ENCODE data around the gene GAB2.

DNA sequence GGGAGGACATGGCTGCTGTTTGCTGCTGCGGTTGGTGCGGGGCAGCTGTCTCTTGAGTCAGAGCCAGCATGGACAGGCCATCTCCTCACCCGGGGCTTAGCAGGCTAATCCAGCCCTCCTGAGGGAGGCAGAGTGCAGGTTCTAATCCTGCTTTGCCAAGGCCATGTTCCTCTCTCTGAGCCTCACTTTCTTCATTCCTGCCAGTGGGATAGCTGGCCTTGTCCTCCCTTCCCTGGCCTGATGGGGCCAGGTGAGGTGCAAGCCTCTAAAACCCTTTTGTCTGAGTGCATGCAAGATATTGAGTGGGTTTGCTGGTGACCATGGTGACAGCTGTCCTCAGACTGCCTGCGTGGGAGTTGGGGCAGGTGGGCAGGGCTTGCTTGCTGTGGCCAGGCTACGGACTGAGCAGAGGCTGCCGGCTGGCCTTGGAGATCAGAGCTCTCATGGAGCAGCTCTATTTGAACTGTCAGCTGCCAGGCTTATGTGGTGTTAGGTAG is 225.3 kb downstream of the GAB2 start:
- TF ChIP-seq, protein P1, sequence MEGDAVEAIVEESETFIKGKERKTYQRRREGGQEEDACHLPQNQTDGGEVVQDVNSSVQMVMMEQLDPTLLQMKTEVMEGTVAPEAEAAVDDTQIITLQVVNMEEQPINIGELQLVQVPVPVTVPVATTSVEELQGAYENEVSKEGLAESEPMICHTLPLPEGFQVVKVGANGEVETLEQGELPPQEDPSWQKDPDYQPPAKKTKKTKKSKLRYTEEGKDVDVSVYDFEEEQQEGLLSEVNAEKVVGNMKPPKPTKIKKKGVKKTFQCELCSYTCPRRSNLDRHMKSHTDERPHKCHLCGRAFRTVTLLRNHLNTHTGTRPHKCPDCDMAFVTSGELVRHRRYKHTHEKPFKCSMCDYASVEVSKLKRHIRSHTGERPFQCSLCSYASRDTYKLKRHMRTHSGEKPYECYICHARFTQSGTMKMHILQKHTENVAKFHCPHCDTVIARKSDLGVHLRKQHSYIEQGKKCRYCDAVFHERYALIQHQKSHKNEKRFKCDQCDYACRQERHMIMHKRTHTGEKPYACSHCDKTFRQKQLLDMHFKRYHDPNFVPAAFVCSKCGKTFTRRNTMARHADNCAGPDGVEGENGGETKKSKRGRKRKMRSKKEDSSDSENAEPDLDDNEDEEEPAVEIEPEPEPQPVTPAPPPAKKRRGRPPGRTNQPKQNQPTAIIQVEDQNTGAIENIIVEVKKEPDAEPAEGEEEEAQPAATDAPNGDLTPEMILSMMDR (CRISPR knock-in tag; IDR thresholded peaks at IDR 0.05), result no peak
- TF ChIP-seq, protein P2, sequence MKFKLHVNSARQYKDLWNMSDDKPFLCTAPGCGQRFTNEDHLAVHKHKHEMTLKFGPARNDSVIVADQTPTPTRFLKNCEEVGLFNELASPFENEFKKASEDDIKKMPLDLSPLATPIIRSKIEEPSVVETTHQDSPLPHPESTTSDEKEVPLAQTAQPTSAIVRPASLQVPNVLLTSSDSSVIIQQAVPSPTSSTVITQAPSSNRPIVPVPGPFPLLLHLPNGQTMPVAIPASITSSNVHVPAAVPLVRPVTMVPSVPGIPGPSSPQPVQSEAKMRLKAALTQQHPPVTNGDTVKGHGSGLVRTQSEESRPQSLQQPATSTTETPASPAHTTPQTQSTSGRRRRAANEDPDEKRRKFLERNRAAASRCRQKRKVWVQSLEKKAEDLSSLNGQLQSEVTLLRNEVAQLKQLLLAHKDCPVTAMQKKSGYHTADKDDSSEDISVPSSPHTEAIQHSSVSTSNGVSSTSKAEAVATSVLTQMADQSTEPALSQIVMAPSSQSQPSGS (CRISPR knock-in tag; IDR thresholded peaks at IDR 0.05), result no peak
- TF ChIP-seq, protein P3, sequence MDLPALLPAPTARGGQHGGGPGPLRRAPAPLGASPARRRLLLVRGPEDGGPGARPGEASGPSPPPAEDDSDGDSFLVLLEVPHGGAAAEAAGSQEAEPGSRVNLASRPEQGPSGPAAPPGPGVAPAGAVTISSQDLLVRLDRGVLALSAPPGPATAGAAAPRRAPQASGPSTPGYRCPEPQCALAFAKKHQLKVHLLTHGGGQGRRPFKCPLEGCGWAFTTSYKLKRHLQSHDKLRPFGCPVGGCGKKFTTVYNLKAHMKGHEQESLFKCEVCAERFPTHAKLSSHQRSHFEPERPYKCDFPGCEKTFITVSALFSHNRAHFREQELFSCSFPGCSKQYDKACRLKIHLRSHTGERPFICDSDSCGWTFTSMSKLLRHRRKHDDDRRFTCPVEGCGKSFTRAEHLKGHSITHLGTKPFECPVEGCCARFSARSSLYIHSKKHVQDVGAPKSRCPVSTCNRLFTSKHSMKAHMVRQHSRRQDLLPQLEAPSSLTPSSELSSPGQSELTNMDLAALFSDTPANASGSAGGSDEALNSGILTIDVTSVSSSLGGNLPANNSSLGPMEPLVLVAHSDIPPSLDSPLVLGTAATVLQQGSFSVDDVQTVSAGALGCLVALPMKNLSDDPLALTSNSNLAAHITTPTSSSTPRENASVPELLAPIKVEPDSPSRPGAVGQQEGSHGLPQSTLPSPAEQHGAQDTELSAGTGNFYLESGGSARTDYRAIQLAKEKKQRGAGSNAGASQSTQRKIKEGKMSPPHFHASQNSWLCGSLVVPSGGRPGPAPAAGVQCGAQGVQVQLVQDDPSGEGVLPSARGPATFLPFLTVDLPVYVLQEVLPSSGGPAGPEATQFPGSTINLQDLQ (CRISPR knock-in tag; IDR thresholded peaks at IDR 0.05), result no peak
- TF ChIP-seq KDM5B (CRISPR knock-in tag; IDR thresholded peaks at IDR 0.05; ENCODE audit: borderline replicate concordance) (no peak), PHB2 (IDR thresholded peaks at IDR 0.05; ENCODE audit: partially characterized antibody) (no peak), PRPF4 (IDR thresholded peaks at IDR 0.05; ENCODE audit: low read depth, low read length, poor library complexity, severe bottlenecking) (no peak), RFX5 (IDR thresholded peaks at IDR 0.05; ENCODE audit: low read depth, low read length) (no peak), EED (CRISPR knock-in tag; IDR thresholded peaks at IDR 0.05) (no peak)
- TF ChIP-seq, protein P4, sequence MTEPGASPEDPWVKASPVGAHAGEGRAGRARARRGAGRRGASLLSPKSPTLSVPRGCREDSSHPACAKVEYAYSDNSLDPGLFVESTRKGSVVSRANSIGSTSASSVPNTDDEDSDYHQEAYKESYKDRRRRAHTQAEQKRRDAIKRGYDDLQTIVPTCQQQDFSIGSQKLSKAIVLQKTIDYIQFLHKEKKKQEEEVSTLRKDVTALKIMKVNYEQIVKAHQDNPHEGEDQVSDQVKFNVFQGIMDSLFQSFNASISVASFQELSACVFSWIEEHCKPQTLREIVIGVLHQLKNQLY (CRISPR knock-in tag; IDR thresholded peaks at IDR 0.05), result no peak
- TF ChIP-seq, protein P5, sequence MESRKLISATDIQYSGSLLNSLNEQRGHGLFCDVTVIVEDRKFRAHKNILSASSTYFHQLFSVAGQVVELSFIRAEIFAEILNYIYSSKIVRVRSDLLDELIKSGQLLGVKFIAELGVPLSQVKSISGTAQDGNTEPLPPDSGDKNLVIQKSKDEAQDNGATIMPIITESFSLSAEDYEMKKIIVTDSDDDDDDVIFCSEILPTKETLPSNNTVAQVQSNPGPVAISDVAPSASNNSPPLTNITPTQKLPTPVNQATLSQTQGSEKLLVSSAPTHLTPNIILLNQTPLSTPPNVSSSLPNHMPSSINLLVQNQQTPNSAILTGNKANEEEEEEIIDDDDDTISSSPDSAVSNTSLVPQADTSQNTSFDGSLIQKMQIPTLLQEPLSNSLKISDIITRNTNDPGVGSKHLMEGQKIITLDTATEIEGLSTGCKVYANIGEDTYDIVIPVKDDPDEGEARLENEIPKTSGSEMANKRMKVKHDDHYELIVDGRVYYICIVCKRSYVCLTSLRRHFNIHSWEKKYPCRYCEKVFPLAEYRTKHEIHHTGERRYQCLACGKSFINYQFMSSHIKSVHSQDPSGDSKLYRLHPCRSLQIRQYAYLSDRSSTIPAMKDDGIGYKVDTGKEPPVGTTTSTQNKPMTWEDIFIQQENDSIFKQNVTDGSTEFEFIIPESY (CRISPR knock-in tag; IDR thresholded peaks at IDR 0.05), result no peak
- TF ChIP-seq, protein P6, sequence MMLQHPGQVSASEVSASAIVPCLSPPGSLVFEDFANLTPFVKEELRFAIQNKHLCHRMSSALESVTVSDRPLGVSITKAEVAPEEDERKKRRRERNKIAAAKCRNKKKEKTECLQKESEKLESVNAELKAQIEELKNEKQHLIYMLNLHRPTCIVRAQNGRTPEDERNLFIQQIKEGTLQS (CRISPR knock-in tag; IDR thresholded peaks at IDR 0.05), result no peak
